ENCODE measurements around the gene PIEZO1.
A peak's percentile ranks its signal among the peaks of the same experiment; 100 is the strongest.

The PIEZO1 gene

GRCh38 chr16:88732172-88732960 lies 52.7 kb downstream of the PIEZO1 start:
- peak; percentile 44 for DNase-seq

GRCh38 chr16:88731699-88732098 lies 53.3 kb downstream of the PIEZO1 start:
- no peak for DNase-seq

GRCh38 chr16:88730632-88731607 lies 54.1 kb downstream of the PIEZO1 start:
- no peak for DNase-seq

GRCh38 chr16:88727871-88728270 lies 57.1 kb downstream of the PIEZO1 start:
- DNase-seq = peak; percentile 73

- DNase-seq = no peak
Measured at GRCh38 chr16:88726981-88727380, 58.0 kb downstream of the PIEZO1 start.

- DNase-seq = no peak
Measured at GRCh38 chr16:88726408-88726749, 58.6 kb downstream of the PIEZO1 start.

GRCh38 chr16:88725609-88726407 lies 59.2 kb downstream of the PIEZO1 start:
- DNase-seq = no peak

- DNase-seq = no peak
Measured at GRCh38 chr16:88724855-88725555, 60.0 kb downstream of the PIEZO1 start.

GRCh38 chr16:88723911-88724310 lies 61.1 kb downstream of the PIEZO1 start:
- no peak for DNase-seq

- no peak for DNase-seq
Measured at GRCh38 chr16:88723507-88723887, 61.5 kb downstream of the PIEZO1 start.

- DNase-seq = no peak
Measured at GRCh38 chr16:88722784-88723506, 62.1 kb downstream of the PIEZO1 start.

- DNase-seq = no peak
Measured at GRCh38 chr16:88721815-88722755, 62.9 kb downstream of the PIEZO1 start.

GRCh38 chr16:88721236-88721635 lies 63.8 kb downstream of the PIEZO1 start:
- no peak for DNase-seq

GRCh38 chr16:88720396-88720970 lies 64.5 kb downstream of the PIEZO1 start:
- DNase-seq = no peak

GRCh38 chr16:88719933-88720296 lies 65.1 kb downstream of the PIEZO1 start:
- DNase-seq = no peak

- no peak for DNase-seq
Measured at GRCh38 chr16:88719267-88719932, 65.6 kb downstream of the PIEZO1 start.

- DNase-seq = no peak
Measured at GRCh38 chr16:88718178-88718577, 66.8 kb downstream of the PIEZO1 start.

GRCh38 chr16:88716601-88717001 lies 68.4 kb downstream of the PIEZO1 start:
- no peak for DNase-seq

GRCh38 chr16:88716201-88716600 lies 68.8 kb downstream of the PIEZO1 start:
- no peak for DNase-seq
